ENCODE results near the gene ANTXR2.
A peak's percentile ranks its signal among the peaks of the same experiment; 100 is the strongest.
"Not testable (repeated sequence)": the region's sequence is repeated elsewhere in the genome, so short reads cannot be mapped to it uniquely, and the experiment has no call there.

Gene ANTXR2

DNA sequence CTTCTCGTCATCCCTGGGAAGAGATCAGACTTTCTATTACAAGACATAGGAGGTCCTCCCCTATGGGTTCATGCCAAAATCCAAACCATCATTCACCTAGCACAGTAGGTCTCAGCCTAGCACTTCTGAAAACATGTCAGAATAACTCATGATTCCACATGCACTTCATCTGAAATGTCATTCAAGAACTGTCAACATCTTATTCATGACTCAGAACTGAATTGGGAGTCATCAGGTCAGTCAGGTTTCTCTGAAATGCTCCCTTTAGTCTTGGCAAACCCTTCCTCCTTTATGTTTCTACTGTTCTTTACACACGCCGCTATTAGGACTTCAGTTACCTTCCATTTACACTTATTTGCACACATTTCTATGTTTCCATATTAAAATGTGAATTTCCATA is 67.2 kb downstream of the ANTXR2 start:
- H3K4me3 ChIP-seq (ENCODE audit: severe bottlenecking) = no peak overlapping the region
- H3K36me3 ChIP-seq (ENCODE audit: low read depth) = peaks cover 45% of the 10 kb centered on the region
- peaks cover 28% of the 10 kb centered on the region for H3K4me1 ChIP-seq (ENCODE audit: insufficient read depth, poor library complexity, severe bottlenecking)
- ATAC-seq (ENCODE audit: low read depth) = peak; percentile 94
- TF ChIP-seq, protein P1, sequence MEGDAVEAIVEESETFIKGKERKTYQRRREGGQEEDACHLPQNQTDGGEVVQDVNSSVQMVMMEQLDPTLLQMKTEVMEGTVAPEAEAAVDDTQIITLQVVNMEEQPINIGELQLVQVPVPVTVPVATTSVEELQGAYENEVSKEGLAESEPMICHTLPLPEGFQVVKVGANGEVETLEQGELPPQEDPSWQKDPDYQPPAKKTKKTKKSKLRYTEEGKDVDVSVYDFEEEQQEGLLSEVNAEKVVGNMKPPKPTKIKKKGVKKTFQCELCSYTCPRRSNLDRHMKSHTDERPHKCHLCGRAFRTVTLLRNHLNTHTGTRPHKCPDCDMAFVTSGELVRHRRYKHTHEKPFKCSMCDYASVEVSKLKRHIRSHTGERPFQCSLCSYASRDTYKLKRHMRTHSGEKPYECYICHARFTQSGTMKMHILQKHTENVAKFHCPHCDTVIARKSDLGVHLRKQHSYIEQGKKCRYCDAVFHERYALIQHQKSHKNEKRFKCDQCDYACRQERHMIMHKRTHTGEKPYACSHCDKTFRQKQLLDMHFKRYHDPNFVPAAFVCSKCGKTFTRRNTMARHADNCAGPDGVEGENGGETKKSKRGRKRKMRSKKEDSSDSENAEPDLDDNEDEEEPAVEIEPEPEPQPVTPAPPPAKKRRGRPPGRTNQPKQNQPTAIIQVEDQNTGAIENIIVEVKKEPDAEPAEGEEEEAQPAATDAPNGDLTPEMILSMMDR (IDR thresholded peaks at IDR 0.05; ENCODE audit: poor library complexity, severe bottlenecking) = no peak
- no peaks in the 10 kb centered on the region for H3K9me3 ChIP-seq (ENCODE audit: severe bottlenecking)
- no peaks in the 10 kb centered on the region for H3K27me3 ChIP-seq (ENCODE audit: insufficient read depth, poor library complexity, severe bottlenecking)
- H3K27ac ChIP-seq (ENCODE audit: poor library complexity, severe bottlenecking) = peak overlapping the region; percentile 9
- no peak for DNase-seq (ENCODE audit: low spot score)

- Histone ChIP-seq H3K4me1 (ENCODE audit: insufficient read depth, poor library complexity, severe bottlenecking) (peaks cover 28% of the 10 kb centered on the region), H3K27ac (ENCODE audit: poor library complexity, severe bottlenecking) (no peak overlapping the region), H3K27me3 (ENCODE audit: insufficient read depth, poor library complexity, severe bottlenecking) (no peaks in the 10 kb centered on the region), H3K9me3 (ENCODE audit: severe bottlenecking) (no peaks in the 10 kb centered on the region), H3K36me3 (ENCODE audit: low read depth) (peaks cover 39% of the 10 kb centered on the region), H3K4me3 (ENCODE audit: severe bottlenecking) (no peak overlapping the region)
- no peak for DNase-seq (ENCODE audit: low spot score)
- ATAC-seq (ENCODE audit: low read depth) = no peak
- TF ChIP-seq, protein P1 (IDR thresholded peaks at IDR 0.05; ENCODE audit: poor library complexity, severe bottlenecking) = no peak
Observed at GRCh38 chr4:80004319-80004718, 68.7 kb downstream of the ANTXR2 start.

DNA sequence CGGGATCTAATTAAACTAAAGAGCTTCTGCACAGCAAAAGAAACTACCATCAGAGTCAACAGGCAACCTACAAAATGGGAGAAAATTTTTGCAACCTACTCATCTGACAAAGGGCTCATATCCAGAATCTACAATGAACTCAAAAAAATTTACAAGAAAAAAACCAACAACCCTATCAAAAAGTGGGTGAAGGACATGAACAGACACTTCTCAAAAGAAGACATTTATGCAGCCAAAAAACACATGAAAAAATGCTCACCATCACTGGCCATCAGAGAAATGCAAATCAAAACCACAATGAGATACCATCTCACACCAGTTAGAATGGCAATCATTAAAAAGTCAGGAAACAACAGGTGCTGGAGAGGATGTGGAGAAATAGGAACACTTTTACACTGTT is 70.5 kb downstream of the ANTXR2 start:
- not testable (repeated sequence) for H3K9me3 ChIP-seq (ENCODE audit: severe bottlenecking); ATAC-seq (ENCODE audit: low read depth); H3K27me3 ChIP-seq (ENCODE audit: insufficient read depth, poor library complexity, severe bottlenecking); H3K4me3 ChIP-seq (ENCODE audit: severe bottlenecking); DNase-seq (ENCODE audit: low spot score); H3K27ac ChIP-seq (ENCODE audit: poor library complexity, severe bottlenecking)
- Histone ChIP-seq H3K4me1 (ENCODE audit: insufficient read depth, poor library complexity, severe bottlenecking) (peaks cover 21% of the 10 kb centered on the region), H3K36me3 (ENCODE audit: low read depth) (peaks cover 21% of the 10 kb centered on the region)

DNA sequence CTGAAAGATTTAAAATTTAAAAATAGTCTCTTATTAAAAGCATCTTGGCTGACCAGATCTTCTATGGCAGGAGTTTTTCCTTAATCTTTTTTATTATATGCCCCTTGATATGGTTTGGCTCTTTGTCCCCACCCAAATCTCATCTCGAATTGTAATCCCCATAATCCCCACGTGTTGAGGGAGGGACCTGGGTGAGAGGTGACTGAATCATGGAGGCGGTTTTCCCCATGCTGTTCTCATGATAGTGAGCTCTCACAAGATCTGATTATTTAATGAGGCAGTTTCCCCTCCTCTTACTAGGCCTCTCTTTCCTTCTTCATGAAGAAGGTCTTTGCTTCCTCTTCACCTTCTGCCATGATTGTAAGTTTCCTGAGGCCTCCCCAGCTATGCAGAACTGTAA is 74.0 kb downstream of the ANTXR2 start:
- not testable (repeated sequence) for H3K27ac ChIP-seq (ENCODE audit: poor library complexity, severe bottlenecking); DNase-seq (ENCODE audit: low spot score); H3K9me3 ChIP-seq (ENCODE audit: severe bottlenecking); ATAC-seq (ENCODE audit: low read depth); H3K36me3 ChIP-seq (ENCODE audit: low read depth); H3K4me1 ChIP-seq (ENCODE audit: insufficient read depth, poor library complexity, severe bottlenecking); H3K27me3 ChIP-seq (ENCODE audit: insufficient read depth, poor library complexity, severe bottlenecking); H3K4me3 ChIP-seq (ENCODE audit: severe bottlenecking)

- ATAC-seq (ENCODE audit: low read depth) (no peak), DNase-seq (ENCODE audit: low spot score) (no peak)
- no peaks in the 10 kb centered on the region for H3K4me1 ChIP-seq (ENCODE audit: insufficient read depth, poor library complexity, severe bottlenecking)
- H3K9me3 ChIP-seq (ENCODE audit: severe bottlenecking) = no peaks in the 10 kb centered on the region
- H3K36me3 ChIP-seq (ENCODE audit: low read depth) = no peaks in the 10 kb centered on the region
- H3K27ac ChIP-seq (ENCODE audit: poor library complexity, severe bottlenecking) = no peak overlapping the region
- TF ChIP-seq, protein P1 (IDR thresholded peaks at IDR 0.05; ENCODE audit: poor library complexity, severe bottlenecking) = no peak
- no peak overlapping the region for H3K4me3 ChIP-seq (ENCODE audit: severe bottlenecking)
- H3K27me3 ChIP-seq (ENCODE audit: insufficient read depth, poor library complexity, severe bottlenecking) = no peaks in the 10 kb centered on the region
Observed at GRCh38 chr4:79998201-79998600, 74.8 kb downstream of the ANTXR2 start.

- TF ChIP-seq, protein P1 (IDR thresholded peaks at IDR 0.05; ENCODE audit: poor library complexity, severe bottlenecking) = no peak
- no peak for ATAC-seq (ENCODE audit: low read depth)
- peaks cover 7% of the 10 kb centered on the region for H3K36me3 ChIP-seq (ENCODE audit: low read depth)
- H3K9me3 ChIP-seq (ENCODE audit: severe bottlenecking) = no peaks in the 10 kb centered on the region
- H3K27me3 ChIP-seq (ENCODE audit: insufficient read depth, poor library complexity, severe bottlenecking) = no peaks in the 10 kb centered on the region
- DNase-seq (ENCODE audit: low spot score) = no peak
- H3K27ac ChIP-seq (ENCODE audit: poor library complexity, severe bottlenecking) = no peak overlapping the region
- H3K4me1 ChIP-seq (ENCODE audit: insufficient read depth, poor library complexity, severe bottlenecking) = no peaks in the 10 kb centered on the region
- H3K4me3 ChIP-seq (ENCODE audit: severe bottlenecking) = no peak overlapping the region
Observed at GRCh38 chr4:79996851-79997250, 76.2 kb downstream of the ANTXR2 start.
